Prostate gland (tissue), 2 donors: ENCODE data around the gene DAZAP1.

ENCODE experiments used
- POLR2A ChIP-seq: fragments of 450-650 bp; IDR thresholded peaks from one replicate; pipeline ENCODE4 v1.6.1; 2016; ENCODE audit warnings: antibody characterized with exemption, mild to moderate bottlenecking
- TF ChIP-seq, protein P1 (sequence below), 4 experiments: fragments of 200-600 bp in 2 of 4; fragments of 450-650 bp in 2 of 4; sonication (generic) in 2 of 4; IDR thresholded peaks; 1 replicate in 3 of 4; 2 replicates in 1 of 4; pipeline ENCODE4 v1.5.1; 2016 to 2019; ENCODE audit warnings: antibody characterized with exemption in 4 of 4, mild to moderate bottlenecking in 2 of 4, moderate library complexity in 2 of 4

- TF ChIP-seq, protein P1, sequence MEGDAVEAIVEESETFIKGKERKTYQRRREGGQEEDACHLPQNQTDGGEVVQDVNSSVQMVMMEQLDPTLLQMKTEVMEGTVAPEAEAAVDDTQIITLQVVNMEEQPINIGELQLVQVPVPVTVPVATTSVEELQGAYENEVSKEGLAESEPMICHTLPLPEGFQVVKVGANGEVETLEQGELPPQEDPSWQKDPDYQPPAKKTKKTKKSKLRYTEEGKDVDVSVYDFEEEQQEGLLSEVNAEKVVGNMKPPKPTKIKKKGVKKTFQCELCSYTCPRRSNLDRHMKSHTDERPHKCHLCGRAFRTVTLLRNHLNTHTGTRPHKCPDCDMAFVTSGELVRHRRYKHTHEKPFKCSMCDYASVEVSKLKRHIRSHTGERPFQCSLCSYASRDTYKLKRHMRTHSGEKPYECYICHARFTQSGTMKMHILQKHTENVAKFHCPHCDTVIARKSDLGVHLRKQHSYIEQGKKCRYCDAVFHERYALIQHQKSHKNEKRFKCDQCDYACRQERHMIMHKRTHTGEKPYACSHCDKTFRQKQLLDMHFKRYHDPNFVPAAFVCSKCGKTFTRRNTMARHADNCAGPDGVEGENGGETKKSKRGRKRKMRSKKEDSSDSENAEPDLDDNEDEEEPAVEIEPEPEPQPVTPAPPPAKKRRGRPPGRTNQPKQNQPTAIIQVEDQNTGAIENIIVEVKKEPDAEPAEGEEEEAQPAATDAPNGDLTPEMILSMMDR (IDR thresholded peaks at IDR 0.05), result no peak
- TF ChIP-seq POLR2A, result no peak
These were observed 61.5 kb downstream of the DAZAP1 start for GRCh38 chr19:1468821-1469254.
